Activated T-cell treated with anti-CD3 and anti-CD28 coated beads, Interleukin-2, amount 50 U/mL, for 1 hour (primary cell): ENCODE data around the gene PCSK1N.
"Not testable (repeated sequence)": the region's sequence is repeated elsewhere in the genome, so short reads cannot be mapped to it uniquely, and the experiment has no call there.

ENCODE experiments used
- DNase-seq: peaks from one replicate; pipeline ENCODE4 v3.0.0-alpha.2; 2020

PCSK1N gene

GRCh38 chrX:48835524-48836329 lies at the start of gene PCSK1N:
PCSK1N (minus strand) TSS chrX:48835610; CDS start chrX:48835532, 78 bp downstream.
- peak; percentile 54 for DNase-seq

DNA sequence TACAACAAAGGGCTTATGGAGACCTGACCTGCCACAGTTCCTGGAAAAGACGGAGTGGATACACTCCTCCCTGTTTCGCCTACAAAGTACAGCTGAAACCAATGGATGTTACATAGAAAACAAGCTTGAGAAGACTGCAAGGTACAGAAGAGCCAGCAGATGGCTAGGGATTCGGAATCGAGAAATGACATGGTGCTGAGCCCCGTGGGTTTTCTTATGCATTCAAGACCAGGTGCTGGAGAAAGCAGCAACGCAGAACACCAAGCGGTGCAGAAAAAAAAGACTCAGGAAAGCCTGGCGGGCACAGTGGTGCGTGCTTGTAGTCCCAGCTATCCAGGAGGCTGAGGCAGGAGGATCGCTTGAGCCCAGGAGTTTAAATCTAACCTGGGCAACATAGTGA lies 48.3 kb upstream of the PCSK1N start:
- DNase-seq: no peak

DNA sequence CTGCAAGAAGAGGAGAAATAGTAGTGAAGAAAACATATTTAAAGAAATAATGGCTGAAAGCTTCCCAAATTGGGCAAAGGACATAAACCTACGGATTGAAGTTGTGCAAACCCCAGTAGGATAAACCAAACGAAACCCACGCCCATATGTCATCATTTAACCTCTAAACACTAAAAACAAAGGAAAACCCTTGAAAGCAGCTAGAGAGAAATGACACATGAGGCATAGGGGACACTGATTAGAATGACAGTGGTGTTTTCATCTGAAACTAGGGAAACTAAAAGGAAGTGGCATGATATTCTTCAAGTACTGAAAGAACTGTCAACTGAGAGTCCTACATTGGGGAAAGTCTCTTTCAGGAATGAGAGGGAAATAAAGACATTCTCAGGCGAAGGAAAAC lies 41.5 kb upstream of the PCSK1N start:
- DNase-seq: not testable (repeated sequence)

DNA sequence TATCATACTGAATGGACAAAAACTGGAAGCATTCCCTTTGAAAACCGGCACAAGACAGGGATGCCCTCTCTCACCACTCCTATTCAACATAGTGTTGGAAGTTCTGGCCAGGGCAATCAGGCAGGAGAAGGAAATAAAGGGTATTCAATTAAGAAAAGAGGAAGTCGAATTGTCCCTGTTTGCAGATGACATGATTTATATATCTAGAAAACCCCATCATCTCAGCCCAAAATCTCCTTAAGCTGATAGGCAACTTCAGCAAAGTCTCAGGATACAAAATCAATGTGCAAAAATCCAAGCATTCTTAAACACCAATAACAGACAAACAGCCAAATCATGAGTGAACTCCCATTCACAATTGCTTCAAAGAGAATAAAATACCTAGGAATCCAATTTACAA lies 36.6 kb upstream of the PCSK1N start:
- DNase-seq: not testable (repeated sequence)

DNA sequence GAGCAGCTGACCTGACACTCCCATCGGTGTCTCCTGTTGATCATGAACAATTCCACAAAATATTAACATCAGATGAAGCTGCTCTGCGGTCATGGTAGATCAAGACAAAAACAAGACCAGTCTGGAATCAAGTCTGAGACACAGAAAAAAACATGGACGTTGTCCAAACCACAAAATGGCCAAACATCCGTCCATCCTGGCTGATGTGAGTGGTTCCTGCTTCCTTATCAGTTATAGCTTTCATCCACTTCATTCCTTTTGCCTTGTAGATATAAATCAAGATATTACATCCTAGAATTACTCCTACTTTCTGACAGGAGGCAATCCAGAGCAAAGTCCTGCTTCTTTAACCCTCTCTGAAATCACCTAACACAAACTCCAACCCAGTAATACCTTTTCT lies 28.8 kb upstream of the PCSK1N start:
- no peak for DNase-seq

DNA sequence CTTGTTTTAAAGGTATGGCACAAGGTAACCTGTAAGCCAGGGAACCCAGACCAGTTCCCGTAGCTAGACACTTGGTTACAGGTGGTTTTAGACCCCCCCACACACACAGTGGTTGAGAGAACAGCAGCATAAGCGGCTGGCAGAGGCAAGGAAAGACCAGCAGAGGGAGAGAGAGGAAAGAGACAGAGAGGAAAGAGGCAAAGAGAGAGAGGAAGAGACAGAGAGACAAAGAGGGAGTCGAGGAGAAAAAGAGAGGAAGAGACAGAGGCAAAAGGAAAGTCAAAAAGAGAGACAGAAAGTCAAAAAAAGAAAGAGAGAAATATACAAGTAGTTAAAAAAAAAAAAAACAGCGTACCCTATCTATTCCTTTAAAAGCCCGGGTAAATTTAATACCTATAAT lies 19.5 kb upstream of the PCSK1N start:
- no peak for DNase-seq

GRCh38 chrX:48854121-48854804 lies 18.9 kb upstream of the PCSK1N start:
- DNase-seq: not testable (repeated sequence)

GRCh38 chrX:48853494-48853893 lies 18.1 kb upstream of the PCSK1N start:
- DNase-seq: not testable (repeated sequence)

GRCh38 chrX:48852857-48853256 lies 17.4 kb upstream of the PCSK1N start:
- no peak for DNase-seq

DNA sequence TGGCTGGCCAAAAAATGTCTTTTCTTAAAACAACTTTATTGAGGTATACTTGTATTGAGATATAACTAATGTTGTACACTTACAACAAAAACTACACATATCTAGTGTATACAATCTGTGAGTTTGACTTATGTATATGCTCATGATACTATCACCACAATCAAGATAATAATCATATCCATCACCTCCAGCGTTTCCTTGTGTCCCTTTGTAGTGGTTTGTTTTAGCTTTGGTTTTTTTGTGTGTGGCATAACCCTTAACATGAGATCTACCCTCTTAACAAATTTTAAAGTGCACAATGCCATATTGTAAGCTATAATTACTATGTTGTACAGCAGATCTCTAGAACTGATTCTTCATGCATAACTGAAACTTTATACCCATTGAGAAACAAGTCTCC lies 13.4 kb upstream of the PCSK1N start:
- DNase-seq: no peak

- DNase-seq: no peak
Measured at GRCh38 chrX:48839686-48840085, 4.3 kb upstream of the PCSK1N start.

DNA sequence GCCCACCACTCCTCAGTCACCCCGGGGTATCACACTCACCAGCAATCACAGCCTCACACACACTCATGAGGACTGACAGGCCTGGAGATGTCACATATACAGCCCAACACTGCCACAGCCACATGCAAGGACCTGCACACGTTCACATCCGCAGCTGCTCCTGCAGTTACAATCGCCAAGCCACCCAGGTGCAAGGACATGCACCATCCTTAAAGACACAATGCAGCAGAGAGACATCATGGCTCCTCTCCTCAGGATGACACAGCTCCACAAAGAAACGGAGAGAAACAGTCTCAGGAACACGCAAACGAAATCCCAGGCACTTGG lies 1.1 kb downstream of the PCSK1N start:
- DNase-seq: no peak

DNA sequence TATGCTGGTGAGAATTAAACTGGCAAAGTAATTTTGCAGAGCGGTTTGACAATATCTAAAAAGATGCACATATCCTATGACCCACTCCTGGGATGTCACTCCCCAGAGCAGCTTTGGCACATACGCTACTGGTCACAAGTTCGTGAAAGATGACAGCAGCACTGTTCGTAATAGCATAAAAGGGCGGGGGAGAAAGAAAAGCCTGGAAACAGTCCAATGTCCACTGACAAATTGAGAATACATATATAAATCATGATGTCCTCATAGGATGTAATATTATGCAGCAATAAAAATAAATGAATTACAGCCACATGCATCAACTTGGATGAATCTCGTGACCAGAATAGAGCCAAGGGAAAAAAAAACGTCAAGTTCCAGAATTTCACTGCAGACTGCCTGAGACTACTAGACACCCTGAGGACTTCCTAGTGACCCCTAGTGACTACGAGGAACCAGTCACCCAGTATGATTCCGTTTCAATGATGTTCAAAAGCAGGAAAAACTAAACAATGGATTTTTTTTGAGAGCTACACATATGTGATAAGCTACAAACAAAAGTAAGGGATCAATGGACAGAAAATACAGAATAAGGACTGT lies 1.8 kb downstream of the PCSK1N start:
- DNase-seq: no peak

DNA sequence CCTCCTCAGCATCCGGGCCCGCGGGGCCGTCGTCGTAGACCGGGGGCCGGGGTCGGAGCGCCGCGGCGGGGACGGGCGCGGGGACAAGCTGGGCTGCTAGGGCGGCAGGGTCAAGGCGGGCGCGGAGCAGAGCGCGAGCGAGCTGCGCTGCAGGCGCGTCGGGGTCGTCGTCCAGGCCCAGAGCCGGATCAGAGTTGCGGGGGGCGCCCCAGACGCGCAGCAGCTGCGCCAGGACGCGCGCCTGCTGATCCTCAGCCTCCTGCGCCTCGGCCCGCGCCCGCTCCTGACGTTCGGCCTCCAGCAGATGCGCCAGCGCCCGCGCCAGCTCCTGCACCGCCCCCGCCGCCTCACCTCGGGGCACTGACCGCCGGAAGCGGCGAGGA lies 3.5 kb downstream of the PCSK1N start:
- DNase-seq: no peak

DNA sequence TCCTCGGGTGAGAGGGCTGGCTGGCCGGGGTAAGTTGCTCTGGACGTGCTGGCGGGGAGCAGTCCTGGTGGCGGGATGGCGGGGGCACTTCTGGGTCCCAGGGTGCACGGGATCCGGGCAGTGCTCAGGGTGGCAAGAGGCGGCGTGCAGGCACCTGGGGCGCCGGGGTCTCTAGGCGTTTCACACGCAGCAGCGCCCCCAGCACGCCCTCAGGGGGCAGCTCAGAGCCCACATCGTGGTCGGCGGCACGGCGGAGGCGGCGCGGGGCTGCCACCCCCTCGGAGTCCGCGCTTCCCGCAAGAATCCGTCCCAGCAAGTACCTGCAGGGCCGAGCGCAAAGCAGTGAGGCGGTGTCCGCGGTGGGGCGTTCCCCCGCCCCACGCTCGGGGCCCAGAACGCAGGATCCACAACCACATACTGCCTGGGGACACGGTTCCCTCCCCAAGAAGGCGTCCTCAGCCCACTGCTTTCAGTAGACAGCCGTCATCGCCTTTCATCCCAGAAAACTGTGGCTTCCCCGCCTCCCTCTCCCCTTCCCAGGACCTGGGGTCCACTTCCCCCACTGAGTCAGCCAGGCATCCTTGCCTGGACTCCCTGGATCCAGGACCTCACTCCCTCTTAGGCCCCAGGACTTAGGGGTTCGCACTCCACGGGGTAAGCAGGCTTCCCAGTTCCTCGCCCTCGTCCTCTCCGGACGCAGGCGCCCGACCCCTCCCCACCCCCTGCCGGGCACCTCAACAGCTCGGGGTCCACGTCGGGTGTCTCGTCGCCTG lies 4.1 kb downstream of the PCSK1N start:
- DNase-seq: no peak

- no peak for DNase-seq
Measured at GRCh38 chrX:48829016-48829735, 6.2 kb downstream of the PCSK1N start.

DNA sequence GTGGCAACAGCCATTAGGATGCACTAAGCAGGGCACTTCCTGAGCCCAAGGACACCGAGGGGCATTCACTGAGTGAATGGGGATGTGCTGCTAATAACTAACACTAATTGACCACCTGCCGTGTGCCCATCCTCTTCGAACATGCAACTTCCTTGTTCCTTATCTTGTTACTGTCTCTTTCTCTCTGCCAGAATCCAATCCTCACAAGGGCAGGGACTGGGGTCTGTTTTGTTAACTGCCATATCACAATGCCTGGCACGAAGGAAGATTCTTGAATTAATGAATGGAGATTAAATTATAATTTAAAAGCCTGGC lies 7.8 kb downstream of the PCSK1N start:
- no peak for DNase-seq

DNA sequence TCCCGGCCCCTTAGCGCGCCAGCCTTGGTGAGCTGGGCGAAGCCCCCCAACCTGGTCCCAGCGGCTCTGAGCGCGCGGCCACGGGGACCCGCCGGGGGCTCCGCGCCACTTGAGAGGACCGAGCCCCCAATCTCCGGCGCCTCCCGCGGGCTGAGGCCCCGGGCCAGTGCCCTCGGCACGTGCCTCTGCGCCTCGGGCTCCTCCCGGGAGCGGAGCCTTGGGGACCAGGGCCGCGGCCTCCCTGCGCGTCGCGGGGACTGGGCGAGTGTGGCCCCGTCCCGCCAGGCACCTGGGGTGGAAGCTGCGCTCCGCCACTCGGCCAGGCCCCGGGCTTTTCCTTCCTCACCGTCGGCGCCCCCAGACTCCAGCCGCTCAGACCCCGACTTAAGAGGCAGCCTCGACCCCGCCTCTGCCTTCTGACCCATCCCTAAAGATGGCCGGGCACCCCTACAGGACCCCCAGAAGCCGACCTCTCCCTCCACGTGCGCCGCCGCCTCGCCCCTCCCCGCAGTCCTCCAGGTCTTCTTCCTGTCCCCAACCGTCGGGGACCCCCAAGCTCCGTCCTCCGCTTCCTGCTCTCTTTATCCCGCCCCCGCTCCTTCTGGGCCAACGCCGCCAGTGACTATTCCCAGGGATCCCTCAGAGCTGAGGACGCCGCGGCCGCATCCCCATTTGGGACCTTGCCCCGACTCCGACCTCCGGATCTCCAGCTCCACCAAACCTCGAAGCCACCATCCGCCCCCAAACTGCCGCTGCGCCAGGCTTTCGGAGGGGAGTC lies 8.3 kb downstream of the PCSK1N start:
- peak; percentile 21 for DNase-seq

DNA sequence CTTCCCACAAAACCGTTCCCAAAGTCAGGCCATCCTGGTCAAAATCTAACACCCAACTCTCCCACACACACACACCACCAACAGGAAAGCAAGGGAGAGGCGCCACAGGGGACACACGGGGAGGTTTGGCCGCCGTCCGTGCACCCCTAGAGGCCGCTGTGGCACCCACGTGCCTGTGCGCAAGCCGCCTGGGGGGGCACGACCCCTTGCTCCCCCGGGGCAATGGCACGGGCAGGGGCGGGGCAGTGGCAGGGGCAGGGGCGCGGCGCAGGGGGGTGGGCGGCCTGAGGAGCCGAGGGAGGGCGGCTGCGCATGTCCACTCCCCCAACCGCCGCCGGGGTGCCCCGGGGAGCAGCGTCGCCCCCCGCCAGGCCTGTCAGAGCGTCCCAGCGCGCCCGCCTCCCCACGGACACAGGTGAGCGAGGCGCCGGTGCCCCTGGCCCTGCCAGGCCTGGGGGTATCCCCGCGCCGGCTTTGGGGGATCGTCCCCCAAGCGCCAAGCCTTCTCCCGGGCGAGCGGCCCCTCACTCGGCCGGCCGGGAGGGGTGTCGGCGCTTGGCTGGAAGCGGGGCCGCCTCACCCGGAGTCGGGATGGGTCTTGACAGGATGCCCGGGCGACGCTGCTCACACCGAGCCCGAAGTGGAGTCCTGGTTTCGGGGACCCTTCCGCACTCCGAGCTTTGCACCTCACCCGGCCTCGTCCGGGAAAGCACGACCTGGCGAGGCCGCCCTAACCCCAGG lies 9.1 kb downstream of the PCSK1N start, which contains the start of gene ERAS:
TSS of gene ERAS (plus strand) at position 379 of the 741 bp plus-strand sequence. CDS start 2,611 bp downstream, outside the sequence.
- peak; percentile 36 for DNase-seq

DNA sequence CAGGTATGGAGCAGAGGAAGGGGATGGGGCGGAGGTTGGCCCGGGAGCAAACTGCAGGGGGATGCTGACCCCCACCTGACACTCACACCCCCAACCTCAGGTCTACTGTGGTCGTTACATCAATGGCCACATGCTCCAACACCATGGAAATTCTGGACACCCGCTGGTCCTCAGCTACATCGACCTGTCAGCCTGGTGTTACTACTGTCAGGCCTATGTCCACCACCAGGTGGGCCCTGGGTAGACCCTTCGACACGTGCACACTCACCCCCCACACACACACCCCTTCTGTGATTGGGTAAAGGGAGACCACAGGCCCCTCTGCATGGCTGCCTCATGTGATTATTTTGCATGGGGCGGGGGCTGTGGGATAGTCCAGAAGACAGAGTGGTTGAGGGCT lies 11.3 kb downstream of the PCSK1N start:
- no peak for DNase-seq

GRCh38 chrX:48823053-48823452 lies 12.4 kb downstream of the PCSK1N start:
- DNase-seq: no peak
